Mesenteric fat pad (tissue), 1 donor: Measurements from ENCODE around the gene CCDC200. TPM values are rescaled to one million over a fixed set of nuclear protein-coding genes. Genes with fewer than 3 reads are reported as not detected.
A peak's percentile ranks its signal among the peaks of the same experiment; 100 is the strongest.
"Not testable (repeated sequence)": the region's sequence is repeated elsewhere in the genome, so short reads cannot be mapped to it uniquely, and the experiment has no call there.

ENCODE experiments used
- DNase-seq: peaks from one replicate; pipeline ENCODE4 v3.0.0-alpha.2; 2020; ENCODE audit warnings: low spot score
- total RNA-seq: library from RNA; stranded (reverse); fragmentation: NEBNext Ultra II Directional; extraction: Animal tissue kit (Norgen Biotek cat#: 25700); gene quantifications from one replicate; pipeline ENCODE4 v1.2.1, GENCODE V29; 2021
- donor health status: DM: yes; HTN: yes; CAD: no.

Gene CCDC200
- total RNA-seq, 1 donor from 2014 or later, result not detected

DNA sequence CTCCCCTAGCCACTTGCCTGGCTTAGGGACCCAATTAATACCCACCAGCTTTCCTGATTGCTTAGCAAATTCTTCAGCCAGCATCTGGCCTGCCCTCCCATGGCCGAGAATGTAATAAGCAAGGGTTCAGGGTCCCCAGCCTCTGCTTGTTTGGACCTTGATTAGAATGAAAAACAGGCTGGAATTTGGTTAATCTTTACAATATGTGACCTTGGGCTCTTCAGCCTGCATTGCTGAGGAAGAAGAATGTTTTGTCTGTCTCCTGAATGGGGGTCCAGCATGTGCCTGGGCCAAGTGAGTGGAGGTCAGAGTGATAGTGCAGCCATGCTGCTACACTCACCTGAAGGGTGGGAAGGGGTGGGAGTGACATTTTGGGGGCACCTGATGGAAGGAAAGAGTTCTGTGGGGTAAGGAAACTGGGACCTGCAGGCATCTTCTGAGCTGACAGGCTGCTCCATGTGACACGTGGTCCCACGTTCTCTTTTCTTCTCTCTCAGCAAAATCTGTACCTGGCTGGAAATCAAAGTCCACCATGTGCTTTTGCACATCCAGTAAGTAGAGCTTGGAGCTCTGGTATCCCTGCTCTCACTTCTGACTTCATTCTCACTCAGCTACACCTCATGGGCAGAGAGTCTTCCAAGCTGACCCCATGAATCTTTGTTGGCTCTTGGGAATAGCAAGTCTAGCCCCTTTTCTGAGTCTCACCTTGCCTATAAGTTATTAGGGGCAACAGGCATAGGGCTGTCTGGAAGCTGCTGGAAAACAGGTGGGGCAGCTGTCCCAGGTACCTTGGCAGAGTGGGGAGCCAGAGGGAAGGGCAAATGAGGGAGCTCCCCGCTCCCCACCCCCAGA, 11.4 kb downstream of the CCDC200 start:
- peak; percentile 30 for DNase-seq

DNA sequence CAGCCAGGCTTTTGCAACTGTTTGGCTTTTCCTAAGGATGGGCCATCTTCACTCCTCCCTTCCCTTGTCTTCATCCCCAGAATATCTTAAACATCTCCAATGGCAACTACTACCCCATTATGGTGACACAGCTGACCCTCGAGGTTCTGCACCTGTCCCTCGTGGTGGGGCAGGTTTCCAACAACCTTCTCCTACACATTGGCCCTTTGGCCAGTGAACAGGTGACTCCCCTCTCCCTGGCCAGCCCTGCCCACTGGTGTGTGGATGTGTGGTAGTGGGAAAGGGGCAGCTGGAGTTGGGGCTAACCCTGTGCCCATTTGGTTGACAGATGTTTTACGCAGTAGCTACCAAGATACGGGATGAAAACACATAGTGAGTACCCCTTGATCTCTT, 12.1 kb downstream of the CCDC200 start:
- peak; percentile 60 for DNase-seq

GRCh38 chr17:43215341-43215740, 13.1 kb downstream of the CCDC200 start:
- peak; percentile 45 for DNase-seq

GRCh38 chr17:43213545-43213944, 14.9 kb downstream of the CCDC200 start:
- no peak for DNase-seq

GRCh38 chr17:43212641-43213490, 15.6 kb downstream of the CCDC200 start:
- DNase-seq, result no peak

DNA sequence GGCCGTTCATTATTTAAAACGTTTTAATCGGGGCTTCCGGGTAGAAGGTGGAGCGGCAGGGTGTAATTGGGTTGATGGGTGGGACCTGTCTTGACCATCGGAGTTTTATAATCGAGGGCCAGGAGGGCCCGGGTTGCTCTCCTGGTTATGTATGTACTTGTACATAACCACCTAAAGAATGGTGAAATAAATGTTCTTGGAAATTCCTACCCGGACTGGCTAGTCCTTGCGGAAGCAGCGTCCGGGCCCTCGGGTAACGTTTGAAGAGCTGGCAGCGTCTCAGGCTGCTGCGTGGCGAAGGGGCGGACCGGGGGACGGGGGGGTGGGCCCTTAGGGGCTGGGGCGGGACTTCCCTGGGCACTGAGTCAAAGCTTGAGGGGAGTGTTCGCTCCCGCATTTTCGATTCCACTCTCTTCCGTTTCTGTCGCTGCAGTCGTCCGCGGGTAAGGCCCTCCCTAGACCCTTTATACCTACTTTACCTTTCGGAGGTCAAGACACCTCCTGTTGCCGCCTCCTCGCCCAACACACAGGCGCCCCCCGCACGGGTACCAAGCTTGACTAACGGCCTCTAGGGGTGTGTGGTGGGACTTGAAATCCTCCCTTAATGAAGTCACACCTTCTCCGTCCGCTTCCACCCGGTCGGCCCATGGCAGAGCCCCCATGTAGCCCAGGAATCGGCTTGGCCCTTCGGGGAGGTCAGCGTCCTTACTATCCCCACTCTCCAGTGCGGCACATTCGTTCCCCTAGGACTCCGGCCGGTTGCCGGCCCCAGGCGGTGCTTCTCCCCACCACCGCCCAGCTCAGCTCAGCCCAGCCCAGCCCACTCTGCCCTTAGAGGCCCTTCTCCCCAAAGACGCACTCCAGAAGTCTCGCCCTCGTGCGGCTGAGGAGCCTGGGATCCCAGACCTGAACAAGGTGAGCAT, 16.7 kb downstream of the CCDC200 start, which contains the start of gene TMEM106A:
Gene TMEM106A (plus strand): TSS at position 396 of the 923 bp plus-strand sequence. CDS start 1,167 bp downstream, outside the sequence.
- DNase-seq, result peak; percentile 93

DNA sequence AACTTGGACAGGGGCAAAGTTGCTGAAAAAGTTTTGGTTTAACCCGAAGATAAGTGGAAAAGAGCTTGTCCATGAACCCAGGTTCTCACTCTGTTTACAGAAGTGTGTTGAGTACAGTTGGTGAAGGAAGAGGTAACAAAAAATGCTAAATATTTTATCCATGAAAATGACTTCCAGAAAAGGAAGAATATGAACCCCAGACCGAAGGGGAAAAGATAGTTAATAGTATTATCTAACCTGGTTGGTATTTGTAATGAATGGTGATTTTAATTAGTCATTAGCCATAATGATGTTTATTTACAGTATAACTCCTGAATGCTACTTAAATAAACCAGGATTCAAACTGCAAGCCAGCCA, 17.3 kb downstream of the CCDC200 start:
- DNase-seq, result no peak

GRCh38 chr17:43210576-43210975, 17.8 kb downstream of the CCDC200 start:
- no peak for DNase-seq

DNA sequence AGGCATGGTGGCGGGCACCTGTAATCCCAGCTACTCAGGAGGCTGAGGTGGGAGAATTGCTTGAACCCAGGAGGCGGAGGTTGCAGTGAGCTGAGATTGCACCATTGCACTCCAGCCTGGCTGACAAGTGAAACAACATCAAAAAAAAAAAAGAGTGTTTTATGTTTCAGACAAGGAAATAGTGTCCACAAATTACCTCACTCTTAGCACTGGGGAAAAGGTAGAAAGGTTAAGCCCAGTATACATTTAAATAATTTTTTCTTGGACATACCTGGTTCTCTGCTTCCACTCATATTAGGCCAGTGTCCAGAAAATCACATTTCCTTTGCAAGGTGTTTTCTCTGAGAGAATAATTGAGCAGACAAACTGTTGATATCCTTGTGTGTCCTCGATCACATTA, 25.4 kb downstream of the CCDC200 start:
- not testable (repeated sequence) for DNase-seq

GRCh38 chr17:43200127-43200526, 28.3 kb downstream of the CCDC200 start:
- no peak for DNase-seq

DNA sequence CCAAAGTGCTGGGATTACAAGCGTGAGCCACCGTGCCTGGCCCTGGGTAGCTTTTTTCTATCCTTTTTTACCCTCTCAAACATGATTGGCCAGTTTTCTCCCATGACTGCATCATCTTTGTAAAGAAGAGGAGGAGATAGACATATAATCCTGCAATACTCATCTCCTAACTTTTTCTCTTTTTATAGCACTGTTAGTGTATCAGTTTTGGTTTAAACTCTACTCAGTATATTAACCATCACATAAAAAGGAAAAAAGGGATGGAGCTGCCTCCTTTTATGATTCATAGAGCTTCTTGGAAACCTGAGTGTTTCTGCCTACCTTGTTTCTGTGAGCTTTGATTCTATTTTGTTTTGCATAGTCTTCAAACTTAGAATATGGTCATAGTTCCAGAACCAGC, 28.8 kb downstream of the CCDC200 start:
- DNase-seq, result no peak

DNA sequence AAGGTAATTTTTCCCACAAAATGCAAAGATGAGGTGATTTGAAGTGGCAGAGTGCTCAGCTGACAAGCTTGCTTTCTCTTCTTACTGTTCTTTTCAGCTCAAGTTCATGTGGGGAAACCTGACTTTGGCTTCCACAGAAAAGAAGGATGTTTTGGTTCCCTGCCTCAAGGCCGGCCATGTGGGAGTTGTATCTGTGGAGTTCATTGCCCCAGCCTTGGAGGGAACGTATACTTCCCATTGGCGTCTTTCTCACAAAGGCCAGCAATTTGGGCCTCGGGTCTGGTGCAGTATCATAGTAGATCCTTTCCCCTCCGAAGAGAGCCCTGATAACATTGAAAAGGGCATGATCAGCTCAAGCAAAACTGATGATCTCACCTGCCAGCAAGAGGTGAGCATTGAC, 35.2 kb downstream of the CCDC200 start:
- DNase-seq, result no peak

GRCh38 chr17:43186656-43187055, 41.8 kb downstream of the CCDC200 start:
- not testable (repeated sequence) for DNase-seq

- DNase-seq, result no peak
Measured at GRCh38 chr17:43183921-43184320, 44.5 kb downstream of the CCDC200 start.

DNA sequence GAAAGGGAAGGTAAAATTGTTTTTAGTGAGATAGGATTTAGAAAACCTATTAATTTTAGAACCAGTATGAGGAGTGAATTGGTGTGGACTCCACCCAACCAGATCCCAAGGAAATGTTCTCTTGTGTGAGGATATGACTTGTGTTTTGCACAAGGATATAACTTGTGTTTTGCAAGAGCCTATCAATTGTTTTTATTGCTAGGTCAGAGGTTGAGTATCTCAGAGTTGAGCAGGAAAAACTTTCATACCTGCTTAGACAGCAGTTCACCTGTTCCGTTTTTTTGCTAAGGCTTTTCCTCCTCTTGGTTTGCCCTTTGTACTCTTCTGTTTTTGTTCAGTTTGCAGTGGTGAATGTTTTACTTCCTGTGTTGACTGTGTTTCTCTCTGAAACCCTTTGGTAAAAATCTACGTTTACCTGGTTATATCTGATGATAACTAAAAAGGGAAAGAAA, 52.3 kb downstream of the CCDC200 start:
- DNase-seq, result no peak

GRCh38 chr17:43175213-43176118, 53.0 kb downstream of the CCDC200 start:
- DNase-seq, result no peak

DNA sequence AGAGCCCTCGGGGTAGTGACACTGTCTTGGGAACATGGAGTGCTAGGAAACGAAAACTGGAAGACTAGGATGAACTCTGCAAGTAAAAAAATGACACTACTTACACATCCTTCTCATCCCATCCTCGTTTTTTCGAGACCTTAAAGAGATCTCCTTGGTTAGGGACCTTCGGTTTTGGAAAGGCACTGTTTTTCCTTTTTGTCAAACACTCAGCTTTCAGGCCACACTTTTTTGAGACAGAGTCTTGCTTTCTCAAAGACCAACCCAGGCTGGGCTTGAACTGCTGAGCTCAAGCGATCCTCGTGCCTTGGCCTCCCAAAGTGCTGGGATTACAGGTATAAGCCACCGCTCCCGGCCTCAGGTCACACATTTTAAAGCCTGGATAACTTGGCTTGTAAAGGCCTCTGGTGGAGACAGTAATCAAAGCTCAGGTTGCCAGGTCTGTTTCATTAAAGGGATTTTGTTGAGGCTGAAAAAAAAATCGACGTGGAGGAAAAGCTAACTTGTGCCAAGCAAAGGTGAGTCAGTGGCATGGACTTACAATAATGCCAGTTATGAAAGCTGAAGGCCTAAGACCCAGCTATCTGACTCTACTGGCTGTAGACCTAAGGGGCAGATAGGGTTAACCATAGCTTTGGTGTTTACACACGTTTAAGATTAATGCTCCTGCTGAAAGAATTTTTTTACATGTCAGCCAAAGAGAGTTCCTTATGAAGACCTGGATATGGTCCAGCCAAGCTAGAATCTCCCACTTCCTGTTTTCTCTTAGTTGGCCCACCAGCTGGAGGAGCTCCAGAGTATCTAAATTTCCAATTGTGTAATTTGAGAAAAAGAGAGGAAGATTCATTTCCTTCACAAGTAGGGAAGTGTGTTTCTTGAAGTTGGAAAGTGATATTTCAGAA, 56.6 kb downstream of the CCDC200 start:
- DNase-seq, result no peak
